ENCODE measurements around the gene S100PBP. TPM values are rescaled to one million over a fixed set of nuclear protein-coding genes. Genes with fewer than 3 reads are reported as not detected.

Gene S100PBP
- 17.5 and 34.5 TPM in 2 replicates for total RNA-seq

DNA sequence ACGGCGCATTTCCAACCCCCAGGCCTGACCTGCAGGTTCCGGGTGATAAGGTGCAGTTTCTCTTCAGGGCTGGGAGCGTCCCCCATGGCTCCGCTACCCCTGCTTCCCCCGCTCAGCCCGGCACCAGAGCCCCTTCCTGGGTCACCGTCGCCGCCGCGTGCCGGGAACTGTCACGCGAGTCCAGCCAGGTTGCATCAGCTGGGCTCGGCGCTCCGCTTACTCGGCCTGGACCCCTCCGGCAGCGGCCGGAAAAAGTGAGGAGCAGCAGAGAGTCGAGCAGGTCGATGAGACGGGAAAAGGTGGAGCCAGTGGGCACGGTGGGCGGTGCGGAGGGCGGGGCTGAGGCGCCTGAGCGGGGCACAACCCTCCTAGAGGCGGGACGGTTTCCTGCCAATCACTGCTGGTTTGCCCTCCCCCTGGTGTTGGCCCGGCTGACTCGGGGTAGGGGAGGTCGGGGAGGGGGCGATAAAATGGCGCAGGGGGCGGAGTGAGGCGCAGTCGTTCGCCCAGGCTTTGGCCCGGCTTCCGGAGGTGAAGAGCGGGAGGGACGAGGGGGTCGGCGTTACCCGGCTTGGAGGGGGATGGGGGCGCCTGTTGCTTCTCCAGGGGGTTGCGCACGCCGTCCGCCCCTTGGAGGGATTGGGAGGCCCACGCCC is at the start of gene S100PBP, which contains the start of gene YARS1:
TSS of gene S100PBP (plus strand) at position 495 of the 656 bp plus-strand sequence. CDS start 8,447 bp downstream, outside the sequence.
TSS of gene YARS1 (minus strand) at position 200 of the 656 bp plus-strand sequence. CDS start at position 86, 114 bp downstream.

DNA sequence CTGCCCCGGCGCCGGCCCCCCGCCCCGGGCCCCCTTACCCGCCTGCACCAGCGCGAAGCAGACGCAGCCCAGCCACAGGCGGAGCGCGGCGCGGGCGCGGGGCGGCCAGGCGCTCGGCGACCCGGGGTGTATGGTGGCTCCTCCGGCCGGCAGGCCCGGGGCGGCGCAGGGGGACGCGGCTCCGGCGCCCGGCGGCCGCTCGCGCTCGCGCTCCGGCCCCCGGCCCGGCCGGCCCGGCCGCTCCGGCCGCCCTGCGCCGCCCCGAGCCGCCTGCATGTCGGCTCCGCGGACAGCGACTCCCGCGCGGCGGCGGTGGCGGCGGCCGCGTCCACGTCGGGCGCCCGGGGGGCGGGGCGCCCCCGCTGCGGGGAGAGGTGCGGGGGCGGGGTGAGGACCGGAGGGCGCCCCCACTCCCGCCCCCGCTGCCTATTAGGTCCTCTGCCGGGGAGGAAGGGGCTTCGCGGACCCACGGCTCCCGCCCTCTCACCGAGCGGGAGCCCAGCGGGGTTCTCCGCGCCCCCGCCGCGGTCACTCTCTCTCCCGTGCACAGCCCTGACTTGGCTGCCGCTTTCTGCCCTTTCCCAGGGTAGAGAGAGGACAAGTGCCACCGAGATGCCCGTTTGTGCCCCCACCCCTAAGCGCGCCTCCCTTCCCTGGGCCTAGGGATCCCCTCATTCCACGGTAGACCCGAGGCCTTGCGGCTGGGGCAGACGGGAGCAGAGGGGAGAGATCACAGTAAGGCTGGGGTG is 53.3 kb downstream of the S100PBP start, which contains the start of gene FNDC5:
TSS of gene FNDC5 (minus strand) at position 298 of the 749 bp plus-strand sequence.

DNA sequence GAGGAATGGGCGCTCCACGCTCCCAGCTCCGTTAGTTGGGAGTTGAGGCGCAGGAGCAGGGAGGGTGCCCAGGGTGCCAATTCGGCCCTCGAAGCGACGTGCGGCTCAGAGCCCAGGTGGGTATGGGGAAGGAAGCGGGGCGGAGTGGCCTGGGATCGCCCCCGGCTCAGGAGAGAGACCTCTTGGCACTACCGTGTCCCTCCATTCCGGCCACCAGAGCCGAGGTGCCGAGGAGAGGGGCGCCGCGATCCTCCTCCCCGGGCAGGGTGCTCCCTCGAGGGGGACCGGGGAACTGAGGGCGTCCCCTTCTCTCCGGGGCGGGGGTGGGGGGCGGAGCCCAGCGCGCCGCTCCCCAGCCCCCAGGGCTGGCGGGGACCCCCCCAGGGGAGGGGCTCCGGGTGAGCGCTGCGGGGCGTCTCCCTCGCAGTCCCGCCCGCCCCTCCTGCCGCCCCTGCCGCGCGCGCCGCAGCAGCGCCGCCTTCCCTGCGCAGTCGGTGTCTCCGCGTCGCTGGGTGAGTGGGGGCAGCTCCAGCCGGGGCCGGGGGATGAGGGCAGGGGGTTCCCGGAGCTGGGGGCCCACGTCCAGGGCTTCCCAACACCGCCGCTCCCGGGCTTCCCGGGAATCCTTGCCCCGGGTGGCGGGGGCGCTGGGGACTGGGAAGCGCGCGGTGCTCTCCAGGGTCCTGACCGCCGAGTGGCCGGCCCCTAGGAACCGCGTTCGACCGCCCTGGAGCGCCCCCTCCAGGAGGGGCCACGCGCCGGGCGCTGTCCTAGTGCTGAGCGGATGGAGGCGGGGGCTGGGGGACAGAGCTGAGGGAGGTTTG is 68.8 kb downstream of the S100PBP start, which contains the start of gene HPCA:
TSS of gene HPCA (plus strand) at position 488 of the 824 bp plus-strand sequence. CDS start 2,408 bp downstream, outside the sequence.

DNA sequence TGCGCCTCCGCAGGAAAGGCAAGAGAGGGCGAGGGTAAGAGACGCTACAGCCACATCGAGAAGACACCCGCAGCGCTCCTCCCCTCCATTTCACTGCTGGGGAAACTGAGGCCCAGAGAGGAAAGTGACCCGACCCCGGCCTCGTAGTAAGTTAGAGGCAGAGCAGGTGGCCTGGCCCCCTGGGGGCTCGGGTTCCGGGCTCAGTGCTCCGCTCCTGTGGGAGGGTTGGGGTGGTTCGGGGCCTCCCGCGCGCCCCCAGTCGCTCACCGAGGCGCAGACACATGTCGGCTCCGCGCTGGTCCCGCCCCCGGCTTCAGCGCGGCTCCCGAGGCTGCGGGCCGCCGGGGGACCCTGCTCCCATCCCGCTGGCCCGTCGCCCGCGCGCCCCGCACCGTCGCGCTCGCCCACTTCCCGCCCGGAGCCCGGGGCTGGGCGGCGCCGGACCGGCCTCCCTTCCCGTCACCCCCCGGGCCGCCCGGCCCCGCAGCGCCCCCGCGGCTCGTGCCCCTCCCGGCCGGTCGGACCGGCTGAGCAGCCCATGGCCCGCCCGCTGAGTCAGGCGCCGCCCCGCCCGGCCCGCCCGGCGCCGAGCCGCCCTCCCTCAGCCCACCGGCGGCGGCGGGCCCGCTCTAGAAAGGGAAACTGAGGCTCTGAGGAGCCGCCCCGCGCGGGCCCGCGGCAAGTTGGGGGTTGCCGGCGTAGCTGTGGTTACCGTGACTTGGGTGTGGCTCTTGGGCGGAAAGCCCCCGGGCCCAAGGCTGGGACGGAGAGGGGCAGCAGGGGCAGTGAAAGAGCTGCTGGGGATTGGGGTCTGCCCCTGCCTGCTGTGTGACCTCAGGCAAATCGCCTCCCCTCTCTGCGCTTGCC is 83.7 kb downstream of the S100PBP start, which contains the start of gene TMEM54:
TSS of gene TMEM54 (minus strand) at position 434 of the 867 bp plus-strand sequence. CDS start at position 283, 151 bp downstream.

Other genes with a start within 250 kb of the S100PBP start
- gene ZBTB8OS, start 167.1 kb upstream of the S100PBP start, total RNA-seq, result 29.3 and 35.4 TPM in 2 replicates
- 135 and 176 TPM in 2 replicates for gene RBBP4, start 166.4 kb upstream of the S100PBP start, total RNA-seq
- 6.5 and 9.1 TPM in 2 replicates for gene SYNC, start 114.9 kb upstream of the S100PBP start, total RNA-seq
- gene YARS1, start 295 bp upstream of the S100PBP start, total RNA-seq, result 125 and 161 TPM in 2 replicates
- gene FNDC5, start 53.3 kb downstream of the S100PBP start, total RNA-seq, result not detected in 2 replicates
- gene HPCA, start 68.8 kb downstream of the S100PBP start, total RNA-seq, result not detected in 2 replicates
- gene TMEM54, start 83.7 kb downstream of the S100PBP start, total RNA-seq, result 29.6 and 29.9 TPM in 2 replicates
- gene RNF19B, start 147.2 kb downstream of the S100PBP start, total RNA-seq, result 23.3 and 24.7 TPM in 2 replicates
- gene AK2, start 219.2 kb downstream of the S100PBP start, total RNA-seq, result 170 and 197 TPM in 2 replicates

Measured in epithelial cell of umbilical artery (primary cell).